Smooth muscle cell (in vitro differentiated cells): ENCODE results near the gene DLX5. TPM values are rescaled to one million over a fixed set of nuclear protein-coding genes. Genes with fewer than 3 reads are reported as not detected.

Source experiments
- DNase-seq: peaks from one replicate; lab custom pipeline; 2025; ENCODE audit not compliant: unreplicated experiment; lab: John Stamatoyannopoulos, UW
- H2AFZ ChIP-seq: fragments of 200-600 bp; sonication (generic); 2 replicates; pipeline ENCODE4 v1.6.0; 2016; ENCODE audit warnings: antibody characterized with exemption, low read depth, mild to moderate bottlenecking
- H3F3A ChIP-seq: fragments of 200-600 bp; sonication (generic); 2 replicates; pipeline ENCODE4 v1.6.0; 2017; ENCODE audit warnings: antibody characterized with exemption, low read depth
- H3K27ac ChIP-seq: fragments of 200-600 bp; sonication (generic); 2 replicates; pipeline ENCODE4 v1.5.1; 2016; ENCODE audit warnings: low read depth, mild to moderate bottlenecking
- H3K27me3 ChIP-seq: fragments of 200-600 bp; sonication (generic); 2 replicates; pipeline ENCODE4 v1.6.1; 2016; ENCODE audit warnings: low read depth, mild to moderate bottlenecking
- H3K36me3 ChIP-seq: fragments of 200-600 bp; sonication (generic); 2 replicates; pipeline ENCODE4 v1.5.1; 2016; ENCODE audit warnings: low read depth
- H3K4me1 ChIP-seq: fragments of 200-600 bp; sonication (generic); 2 replicates; pipeline ENCODE4 v1.5.1; 2016; ENCODE audit warnings: low read depth
- H3K4me2 ChIP-seq: fragments of 200-600 bp; sonication (generic); 2 replicates; pipeline ENCODE4 v1.6.0; 2016; ENCODE audit warnings: mild to moderate bottlenecking
- H3K4me3 ChIP-seq: fragments of 200-600 bp; sonication (generic); 2 replicates; pipeline ENCODE4 v1.5.1; 2016; ENCODE audit warnings: mild to moderate bottlenecking
- H3K79me2 ChIP-seq: fragments of 200-600 bp; sonication (generic); 2 replicates; pipeline ENCODE4 v1.6.0; 2016; ENCODE audit warnings: low read depth, mild to moderate bottlenecking
- H3K9ac ChIP-seq: fragments of 200-600 bp; sonication (generic); 2 replicates; pipeline ENCODE4 v1.6.0; 2016; ENCODE audit warnings: low read depth
- H3K9me3 ChIP-seq: fragments of 200-600 bp; sonication (generic); replicated peaks from 2 replicates; pipeline ENCODE4 v1.5.1; 2016; ENCODE audit warnings: low read depth
- H4K20me1 ChIP-seq: fragments of 200-600 bp; sonication (generic); 2 replicates; pipeline ENCODE4 v1.6.0; 2016; ENCODE audit warnings: low read depth
- CTCF ChIP-seq: fragments of 200-600 bp; sonication (generic); IDR thresholded peaks from 2 replicates; pipeline ENCODE4 v1.5.1; 2017; ENCODE audit warnings: borderline replicate concordance, mild to moderate bottlenecking, antibody characterized with exemption; ENCODE audit not compliant: insufficient read depth, poor library complexity, severe bottlenecking
- WGBS: methylation state at CpG from one replicate; pipeline ENCODE4 v1.1.7; 2016; ENCODE audit warnings: low lambda C conversion rate; 5-methylcytosine and 5-hydroxymethylcytosine counted together
- polyA plus RNA-seq: library from polyadenylated mRNA; unstranded; fragments of >200 nt; fragmentation: Nextera tagmentation; extraction: Ambion mirVana; gene quantifications from 2 replicates; pipeline ENCODE4 v1.2.1, GENCODE V29; 2016
- total RNA-seq: library from RNA; depleted of rRNA; stranded (reverse); fragments of >200 nt; gene quantifications from 2 replicates; pipeline ENCODE4 v1.2.3, GENCODE V29; 2014

The DLX5 gene
- total and polyA plus RNA-seq, 2 experiments from 2014 or later = 3.5 to 4.3 TPM

DNA sequence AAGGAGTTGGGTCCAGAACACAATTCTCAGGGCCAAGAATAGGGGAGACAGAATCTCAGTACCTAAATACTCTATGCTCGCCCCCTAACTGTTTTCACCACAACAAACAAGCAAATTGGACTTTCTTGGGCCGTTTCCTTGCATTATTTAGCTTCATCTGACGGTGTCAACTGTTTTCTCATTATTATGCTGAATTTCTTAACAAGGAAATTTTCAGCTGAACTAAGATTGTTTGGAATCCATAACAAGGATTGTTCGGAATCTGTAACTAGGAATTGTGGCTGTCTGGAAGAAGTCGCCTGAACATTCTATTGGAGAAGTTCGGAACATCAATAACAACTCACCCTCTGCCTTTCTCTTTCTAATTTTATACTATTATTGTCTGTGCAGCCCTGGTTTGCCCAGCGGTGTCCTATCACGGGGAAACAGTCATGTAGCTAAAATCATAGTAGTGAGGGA is 34.7 kb downstream of the DLX5 start:
- Histone ChIP-seq H3K27ac (no peak overlapping the region), H2AFZ (no peak overlapping the region), H3K4me3 (no peak overlapping the region), H3K4me1 (no peaks in the 10 kb centered on the region), H3F3A (no peaks in the 10 kb centered on the region), H4K20me1 (no peaks in the 10 kb centered on the region), H3K4me2 (no peak overlapping the region), H3K36me3 (no peaks in the 10 kb centered on the region), H3K79me2 (no peaks in the 10 kb centered on the region), H3K9ac (no peak overlapping the region), H3K27me3 (peaks cover 100% of the 10 kb centered on the region), H3K9me3 (no peaks in the 10 kb centered on the region)
- TF ChIP-seq CTCF = no peak
- WGBS = 18% methylated on average over 8 of the region's 8 CpGs
- no peak for DNase-seq

- no peak for TF ChIP-seq CTCF
- no peaks in the 10 kb centered on the region for H3K36me3 ChIP-seq
These were observed 35.3 kb downstream of the DLX5 start for GRCh38 chr7:96989241-96989858.

DNA sequence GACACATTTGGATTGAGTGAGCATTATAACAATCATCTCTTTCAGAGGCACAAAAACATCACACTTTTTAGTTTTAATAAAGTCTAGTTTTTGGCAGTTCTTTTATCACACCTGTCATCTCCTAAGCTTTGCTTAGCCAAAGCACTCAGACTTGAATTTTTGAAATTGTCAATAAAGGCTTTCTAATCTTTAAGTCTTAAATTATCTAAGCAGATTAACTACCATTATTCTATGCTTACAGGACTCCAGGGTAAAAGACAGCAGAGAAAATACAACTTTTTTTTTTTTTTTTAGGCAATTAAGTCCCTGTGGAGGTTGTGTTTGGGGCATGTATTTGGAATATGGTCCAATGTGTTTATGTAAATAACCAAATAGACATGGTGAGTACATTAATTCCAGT is 36.9 kb downstream of the DLX5 start:
- Histone ChIP-seq H4K20me1 (no peaks in the 10 kb centered on the region), H3K4me3 (no peak overlapping the region), H2AFZ (no peak overlapping the region), H3K4me2 (no peak overlapping the region), H3K27me3 (peaks cover 90% of the 10 kb centered on the region), H3K36me3 (no peaks in the 10 kb centered on the region), H3K4me1 (no peaks in the 10 kb centered on the region), H3K27ac (no peak overlapping the region), H3F3A (no peaks in the 10 kb centered on the region), H3K79me2 (no peaks in the 10 kb centered on the region), H3K9me3 (no peaks in the 10 kb centered on the region), H3K9ac (no peak overlapping the region)
- no peak for DNase-seq
- TF ChIP-seq CTCF = no peak

More at GRCh38 chr7:96989241-96989858, 35.3 kb downstream of the DLX5 start:
- Histone ChIP-seq H3K79me2 (no peaks in the 10 kb centered on the region), H3K4me3 (no peak overlapping the region), H3K4me1 (no peaks in the 10 kb centered on the region), H3K9ac (no peak overlapping the region), H3F3A (no peaks in the 10 kb centered on the region), H2AFZ (no peak overlapping the region), H3K27me3 (peaks cover 100% of the 10 kb centered on the region), H3K4me2 (no peak overlapping the region), H3K27ac (no peak overlapping the region), H4K20me1 (no peaks in the 10 kb centered on the region), H3K9me3 (no peaks in the 10 kb centered on the region)
- WGBS = 7% methylated on average over 22 of the region's 22 CpGs
- DNase-seq = no peak

- 89% methylated on average over 1 of the region's 1 CpG for WGBS
- H3K27me3 ChIP-seq = peaks cover 82% of the 10 kb centered on the region
- no peaks in the 10 kb centered on the region for H3K36me3 ChIP-seq
- H2AFZ ChIP-seq = no peak overlapping the region
- no peak overlapping the region for H3K4me3 ChIP-seq
- H3K4me2 ChIP-seq = no peak overlapping the region
- no peak overlapping the region for H3K27ac ChIP-seq
- TF ChIP-seq CTCF = no peak
- no peaks in the 10 kb centered on the region for H3F3A ChIP-seq
- DNase-seq = no peak
- H3K4me1 ChIP-seq = no peaks in the 10 kb centered on the region
- no peaks in the 10 kb centered on the region for H4K20me1 ChIP-seq
- no peaks in the 10 kb centered on the region for H3K79me2 ChIP-seq
- no peaks in the 10 kb centered on the region for H3K9me3 ChIP-seq
- no peak overlapping the region for H3K9ac ChIP-seq
These were observed 37.7 kb downstream of the DLX5 start for GRCh38 chr7:96986901-96987300.
